ENCODE results near the gene PRX. TPM values are rescaled to one million over a fixed set of nuclear protein-coding genes. Genes with fewer than 3 reads are reported as not detected.

Gene PRX
- total and polyA plus RNA-seq, 2 experiments from 2014 or later: 4.2 TPM

DNA sequence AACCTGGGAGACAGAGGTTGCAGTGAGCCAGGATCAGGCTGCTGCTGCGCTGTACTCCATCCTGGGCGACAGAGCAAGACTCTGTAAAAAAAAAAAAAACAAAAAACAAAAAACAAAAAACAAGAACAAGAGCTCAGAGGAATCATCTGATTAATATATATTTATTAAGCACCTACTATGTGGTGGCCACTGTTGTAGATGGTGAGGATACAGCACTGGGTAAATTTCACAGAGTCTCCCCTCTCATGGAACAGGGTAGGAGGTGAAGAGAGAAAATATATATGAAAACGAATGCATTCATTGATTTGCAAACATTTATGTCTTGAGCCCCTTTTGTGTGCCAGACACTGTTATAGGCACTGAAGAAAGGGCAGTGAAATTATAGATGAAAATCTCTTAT lies 18.5 kb upstream of the PRX start:
- no peaks in the 10 kb centered on the region for H3K36me3 ChIP-seq (ENCODE audit: insufficient read depth)
- H3K79me2 ChIP-seq (replicated peaks; ENCODE audit: insufficient read depth): no peaks in the 10 kb centered on the region
- H2AFZ ChIP-seq: no peak overlapping the region
- no peaks in the 10 kb centered on the region for H3K9me3 Mint-ChIP-seq
- H3K4me1 ChIP-seq (ENCODE audit: insufficient read depth): peaks cover 10% of the 10 kb centered on the region; the same call in 1 of the 2 replicates
- peaks cover 17% of the 10 kb centered on the region for H3K27me3 Mint-ChIP-seq (ENCODE audit: insufficient read depth, low read depth, poor library complexity)
- H3K27ac Mint-ChIP-seq: peak overlapping the region; percentile 59; the same call in 1 of the 2 replicates
- H3K4me2 ChIP-seq: no peak overlapping the region
- DNase-seq (ENCODE audit: low spot score) (no peak), ATAC-seq (no peak)
- H3K9me2 ChIP-seq (ENCODE audit: insufficient read depth): no peaks in the 10 kb centered on the region
- TF ChIP-seq STAT1 (IDR thresholded peaks at IDR 0.05; ENCODE audit: unreplicated experiment) (no peak), CREB1 (CRISPR knock-in tag; IDR thresholded peaks at IDR 0.05; ENCODE audit: low read depth) (no peak), EZH2phosphoT487 (IDR thresholded peaks at IDR 0.05; ENCODE audit: unreplicated experiment) (no peak), ZNF331 (CRISPR knock-in tag; IDR thresholded peaks at IDR 0.05; ENCODE audit: low read depth) (no peak), POLR2AphosphoS5 (IDR thresholded peaks at IDR 0.05; ENCODE audit: low read depth) (no peak), ZNF114 (CRISPR knock-in tag; IDR thresholded peaks at IDR 0.05) (no peak), EZH2 (IDR thresholded peaks at IDR 0.05; ENCODE audit: low read depth, unreplicated experiment) (no peak), NANOG (IDR thresholded peaks at IDR 0.05; ENCODE audit: borderline replicate concordance) (no peak), JUNB (IDR thresholded peaks at IDR 0.05; ENCODE audit: unreplicated experiment) (no peak)
- TF ChIP-seq, protein P1, sequence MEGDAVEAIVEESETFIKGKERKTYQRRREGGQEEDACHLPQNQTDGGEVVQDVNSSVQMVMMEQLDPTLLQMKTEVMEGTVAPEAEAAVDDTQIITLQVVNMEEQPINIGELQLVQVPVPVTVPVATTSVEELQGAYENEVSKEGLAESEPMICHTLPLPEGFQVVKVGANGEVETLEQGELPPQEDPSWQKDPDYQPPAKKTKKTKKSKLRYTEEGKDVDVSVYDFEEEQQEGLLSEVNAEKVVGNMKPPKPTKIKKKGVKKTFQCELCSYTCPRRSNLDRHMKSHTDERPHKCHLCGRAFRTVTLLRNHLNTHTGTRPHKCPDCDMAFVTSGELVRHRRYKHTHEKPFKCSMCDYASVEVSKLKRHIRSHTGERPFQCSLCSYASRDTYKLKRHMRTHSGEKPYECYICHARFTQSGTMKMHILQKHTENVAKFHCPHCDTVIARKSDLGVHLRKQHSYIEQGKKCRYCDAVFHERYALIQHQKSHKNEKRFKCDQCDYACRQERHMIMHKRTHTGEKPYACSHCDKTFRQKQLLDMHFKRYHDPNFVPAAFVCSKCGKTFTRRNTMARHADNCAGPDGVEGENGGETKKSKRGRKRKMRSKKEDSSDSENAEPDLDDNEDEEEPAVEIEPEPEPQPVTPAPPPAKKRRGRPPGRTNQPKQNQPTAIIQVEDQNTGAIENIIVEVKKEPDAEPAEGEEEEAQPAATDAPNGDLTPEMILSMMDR (conservative IDR thresholded peaks at IDR 0.05; ENCODE audit: low read depth in 2 of 2): no peak
- TF ChIP-seq, protein P2, sequence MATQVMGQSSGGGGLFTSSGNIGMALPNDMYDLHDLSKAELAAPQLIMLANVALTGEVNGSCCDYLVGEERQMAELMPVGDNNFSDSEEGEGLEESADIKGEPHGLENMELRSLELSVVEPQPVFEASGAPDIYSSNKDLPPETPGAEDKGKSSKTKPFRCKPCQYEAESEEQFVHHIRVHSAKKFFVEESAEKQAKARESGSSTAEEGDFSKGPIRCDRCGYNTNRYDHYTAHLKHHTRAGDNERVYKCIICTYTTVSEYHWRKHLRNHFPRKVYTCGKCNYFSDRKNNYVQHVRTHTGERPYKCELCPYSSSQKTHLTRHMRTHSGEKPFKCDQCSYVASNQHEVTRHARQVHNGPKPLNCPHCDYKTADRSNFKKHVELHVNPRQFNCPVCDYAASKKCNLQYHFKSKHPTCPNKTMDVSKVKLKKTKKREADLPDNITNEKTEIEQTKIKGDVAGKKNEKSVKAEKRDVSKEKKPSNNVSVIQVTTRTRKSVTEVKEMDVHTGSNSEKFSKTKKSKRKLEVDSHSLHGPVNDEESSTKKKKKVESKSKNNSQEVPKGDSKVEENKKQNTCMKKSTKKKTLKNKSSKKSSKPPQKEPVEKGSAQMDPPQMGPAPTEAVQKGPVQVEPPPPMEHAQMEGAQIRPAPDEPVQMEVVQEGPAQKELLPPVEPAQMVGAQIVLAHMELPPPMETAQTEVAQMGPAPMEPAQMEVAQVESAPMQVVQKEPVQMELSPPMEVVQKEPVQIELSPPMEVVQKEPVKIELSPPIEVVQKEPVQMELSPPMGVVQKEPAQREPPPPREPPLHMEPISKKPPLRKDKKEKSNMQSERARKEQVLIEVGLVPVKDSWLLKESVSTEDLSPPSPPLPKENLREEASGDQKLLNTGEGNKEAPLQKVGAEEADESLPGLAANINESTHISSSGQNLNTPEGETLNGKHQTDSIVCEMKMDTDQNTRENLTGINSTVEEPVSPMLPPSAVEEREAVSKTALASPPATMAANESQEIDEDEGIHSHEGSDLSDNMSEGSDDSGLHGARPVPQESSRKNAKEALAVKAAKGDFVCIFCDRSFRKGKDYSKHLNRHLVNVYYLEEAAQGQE (IDR thresholded peaks at IDR 0.05; ENCODE audit: unreplicated experiment): no peak
- TF ChIP-seq, protein P3, sequence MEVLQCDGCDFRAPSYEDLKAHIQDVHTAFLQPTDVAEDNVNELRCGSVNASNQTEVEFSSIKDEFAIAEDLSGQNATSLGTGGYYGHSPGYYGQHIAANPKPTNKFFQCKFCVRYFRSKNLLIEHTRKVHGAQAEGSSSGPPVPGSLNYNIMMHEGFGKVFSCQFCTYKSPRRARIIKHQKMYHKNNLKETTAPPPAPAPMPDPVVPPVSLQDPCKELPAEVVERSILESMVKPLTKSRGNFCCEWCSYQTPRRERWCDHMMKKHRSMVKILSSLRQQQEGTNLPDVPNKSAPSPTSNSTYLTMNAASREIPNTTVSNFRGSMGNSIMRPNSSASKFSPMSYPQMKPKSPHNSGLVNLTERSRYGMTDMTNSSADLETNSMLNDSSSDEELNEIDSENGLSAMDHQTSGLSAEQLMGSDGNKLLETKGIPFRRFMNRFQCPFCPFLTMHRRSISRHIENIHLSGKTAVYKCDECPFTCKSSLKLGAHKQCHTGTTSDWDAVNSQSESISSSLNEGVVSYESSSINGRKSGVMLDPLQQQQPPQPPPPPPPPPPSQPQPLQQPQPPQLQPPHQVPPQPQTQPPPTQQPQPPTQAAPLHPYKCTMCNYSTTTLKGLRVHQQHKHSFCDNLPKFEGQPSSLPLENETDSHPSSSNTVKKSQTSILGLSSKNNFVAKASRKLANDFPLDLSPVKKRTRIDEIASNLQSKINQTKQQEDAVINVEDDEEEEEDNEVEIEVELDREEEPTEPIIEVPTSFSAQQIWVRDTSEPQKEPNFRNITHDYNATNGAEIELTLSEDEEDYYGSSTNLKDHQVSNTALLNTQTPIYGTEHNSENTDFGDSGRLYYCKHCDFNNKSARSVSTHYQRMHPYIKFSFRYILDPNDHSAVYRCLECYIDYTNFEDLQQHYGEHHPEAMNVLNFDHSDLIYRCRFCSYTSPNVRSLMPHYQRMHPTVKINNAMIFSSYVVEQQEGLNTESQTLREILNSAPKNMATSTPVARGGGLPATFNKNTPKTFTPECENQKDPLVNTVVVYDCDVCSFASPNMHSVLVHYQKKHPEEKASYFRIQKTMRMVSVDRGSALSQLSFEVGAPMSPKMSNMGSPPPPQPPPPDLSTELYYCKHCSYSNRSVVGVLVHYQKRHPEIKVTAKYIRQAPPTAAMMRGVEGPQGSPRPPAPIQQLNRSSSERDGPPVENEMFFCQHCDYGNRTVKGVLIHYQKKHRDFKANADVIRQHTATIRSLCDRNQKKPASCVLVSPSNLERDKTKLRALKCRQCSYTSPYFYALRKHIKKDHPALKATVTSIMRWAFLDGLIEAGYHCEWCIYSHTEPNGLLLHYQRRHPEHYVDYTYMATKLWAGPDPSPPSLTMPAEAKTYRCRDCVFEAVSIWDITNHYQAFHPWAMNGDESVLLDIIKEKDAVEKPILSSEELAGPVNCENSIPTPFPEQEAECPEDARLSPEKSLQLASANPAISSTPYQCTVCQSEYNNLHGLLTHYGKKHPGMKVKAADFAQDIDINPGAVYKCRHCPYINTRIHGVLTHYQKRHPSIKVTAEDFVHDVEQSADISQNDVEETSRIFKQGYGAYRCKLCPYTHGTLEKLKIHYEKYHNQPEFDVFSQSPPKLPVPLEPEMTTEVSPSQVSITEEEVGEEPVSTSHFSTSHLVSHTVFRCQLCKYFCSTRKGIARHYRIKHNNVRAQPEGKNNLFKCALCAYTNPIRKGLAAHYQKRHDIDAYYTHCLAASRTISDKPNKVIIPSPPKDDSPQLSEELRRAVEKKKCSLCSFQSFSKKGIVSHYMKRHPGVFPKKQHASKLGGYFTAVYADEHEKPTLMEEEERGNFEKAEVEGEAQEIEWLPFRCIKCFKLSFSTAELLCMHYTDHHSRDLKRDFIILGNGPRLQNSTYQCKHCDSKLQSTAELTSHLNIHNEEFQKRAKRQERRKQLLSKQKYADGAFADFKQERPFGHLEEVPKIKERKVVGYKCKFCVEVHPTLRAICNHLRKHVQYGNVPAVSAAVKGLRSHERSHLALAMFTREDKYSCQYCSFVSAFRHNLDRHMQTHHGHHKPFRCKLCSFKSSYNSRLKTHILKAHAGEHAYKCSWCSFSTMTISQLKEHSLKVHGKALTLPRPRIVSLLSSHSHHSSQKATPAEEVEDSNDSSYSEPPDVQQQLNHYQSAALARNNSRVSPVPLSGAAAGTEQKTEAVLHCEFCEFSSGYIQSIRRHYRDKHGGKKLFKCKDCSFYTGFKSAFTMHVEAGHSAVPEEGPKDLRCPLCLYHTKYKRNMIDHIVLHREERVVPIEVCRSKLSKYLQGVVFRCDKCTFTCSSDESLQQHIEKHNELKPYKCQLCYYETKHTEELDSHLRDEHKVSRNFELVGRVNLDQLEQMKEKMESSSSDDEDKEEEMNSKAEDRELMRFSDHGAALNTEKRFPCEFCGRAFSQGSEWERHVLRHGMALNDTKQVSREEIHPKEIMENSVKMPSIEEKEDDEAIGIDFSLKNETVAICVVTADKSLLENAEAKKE (CRISPR knock-in tag; IDR thresholded peaks at IDR 0.05): no peak
- TF ChIP-seq, protein P4, sequence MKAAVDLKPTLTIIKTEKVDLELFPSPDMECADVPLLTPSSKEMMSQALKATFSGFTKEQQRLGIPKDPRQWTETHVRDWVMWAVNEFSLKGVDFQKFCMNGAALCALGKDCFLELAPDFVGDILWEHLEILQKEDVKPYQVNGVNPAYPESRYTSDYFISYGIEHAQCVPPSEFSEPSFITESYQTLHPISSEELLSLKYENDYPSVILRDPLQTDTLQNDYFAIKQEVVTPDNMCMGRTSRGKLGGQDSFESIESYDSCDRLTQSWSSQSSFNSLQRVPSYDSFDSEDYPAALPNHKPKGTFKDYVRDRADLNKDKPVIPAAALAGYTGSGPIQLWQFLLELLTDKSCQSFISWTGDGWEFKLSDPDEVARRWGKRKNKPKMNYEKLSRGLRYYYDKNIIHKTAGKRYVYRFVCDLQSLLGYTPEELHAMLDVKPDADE (IDR thresholded peaks at IDR 0.05): no peak
- H3F3A ChIP-seq (replicated peaks; ENCODE audit: low read depth): peaks cover 19% of the 10 kb centered on the region
- H3K27me3 ChIP-seq (ENCODE audit: insufficient read depth): no peaks in the 10 kb centered on the region
- H3K4me3 ChIP-seq: no peak overlapping the region
- H3K4me1 Mint-ChIP-seq: peaks cover 17% of the 10 kb centered on the region
- H3K36me3 Mint-ChIP-seq (ENCODE audit: low read depth): no peaks in the 10 kb centered on the region
- peak overlapping the region; percentile 18; the same call in 1 of the 3 replicates for H3K4me3 Mint-ChIP-seq
- no peaks in the 10 kb centered on the region for H4K20me1 ChIP-seq (replicated peaks; ENCODE audit: insufficient read depth)
- H3K27ac ChIP-seq (ENCODE audit: low read depth): no peak overlapping the region
